GM12878 (cell line): ENCODE measurements around the gene CLIC6.

Experiments
- ATF2 ChIP-seq: IDR thresholded peaks from 2 replicates; pipeline ENCODE4 v1.6.1; 2012; ENCODE audit warnings: low read length, inconsistent platforms
- BACH1 ChIP-seq: fragments of 450-650 bp; IDR thresholded peaks from 2 replicates; pipeline ENCODE4 v1.6.1; 2017; ENCODE audit warnings: mild to moderate bottlenecking, borderline replicate concordance
- BCLAF1 ChIP-seq: fragments of 450-650 bp; IDR thresholded peaks from 2 replicates; pipeline ENCODE4 v1.6.1; 2017; ENCODE audit warnings: antibody characterized with exemption, mild to moderate bottlenecking, moderate library complexity
- CTCF ChIP-seq, 3 experiments: IDR thresholded peaks in 2 of 3; conservative IDR thresholded peaks in 1 of 3; 2 replicates each; pipeline ENCODE4 v1.5.1; 2011; ENCODE audit warnings: low read depth in 3 of 3, low read length in 3 of 3, mild to moderate bottlenecking in 3 of 3, control low read depth in 2 of 3, moderate library complexity in 2 of 3, inconsistent platforms in 1 of 3, mixed read lengths in 1 of 3; ENCODE audit not compliant: control insufficient read depth in 2 of 3, insufficient read depth in 1 of 3; ENCODE audit errors: extremely low read depth in 1 of 3
- EGR1 ChIP-seq, 2 experiments: IDR thresholded peaks; 1 replicate in 1 of 2; 2 replicates in 1 of 2; pipeline ENCODE4 v1.6.1; 2011 to 2012; ENCODE audit warnings: low read depth in 2 of 2, low read length in 2 of 2, borderline replicate concordance in 1 of 2, mild to moderate bottlenecking in 1 of 2, moderate library complexity in 1 of 2
- KAT2A ChIP-seq: conservative IDR thresholded peaks from 2 replicates; pipeline ENCODE4 v1.6.1; 2011; ENCODE audit warnings: low read depth, low read length; ENCODE audit not compliant: control insufficient read depth
- NFIC ChIP-seq: IDR thresholded peaks from 2 replicates; pipeline ENCODE4 v1.6.1; 2012; ENCODE audit warnings: low read depth, mild to moderate bottlenecking, inconsistent platforms, low read length, moderate library complexity
- POLR2A ChIP-seq: IDR thresholded peaks from 2 replicates; pipeline ENCODE4 v1.6.1; 2011; ENCODE audit warnings: low read depth, mild to moderate bottlenecking, low read length
- REST ChIP-seq: IDR thresholded peaks from 2 replicates; pipeline ENCODE4 v1.6.1; 2012; ENCODE audit warnings: mild to moderate bottlenecking, low read depth, low read length
- SIN3A ChIP-seq: IDR thresholded peaks from 2 replicates; pipeline ENCODE4 v1.6.1; 2012; ENCODE audit warnings: low read depth, low read length, improper control_type of control experiment
- SMAD5 ChIP-seq: IDR thresholded peaks from 2 replicates; pipeline ENCODE4 v1.6.1; 2016; ENCODE audit warnings: antibody characterized with exemption, low read depth
- TAF1 ChIP-seq: IDR thresholded peaks from 2 replicates; pipeline ENCODE4 v1.6.1; 2011; ENCODE audit warnings: mild to moderate bottlenecking, low read depth, low read length, borderline replicate concordance
- ZBTB33 ChIP-seq: fragments of 450-650 bp; IDR thresholded peaks from 2 replicates; pipeline ENCODE4 v1.6.1; 2017; ENCODE audit warnings: mild to moderate bottlenecking

- no peak for TF ChIP-seq ATF2
- TF ChIP-seq CTCF (IDR thresholded peaks at IDR 0.05 in 2 of 3, conservative IDR thresholded peaks at IDR 0.05 in 1 of 3; ENCODE audit: control insufficient read depth in 2 of 3, extremely low read depth in 1 of 3, insufficient read depth in 1 of 3, low read depth in 3 of 3, low read length in 3 of 3), result peak; percentile 81 to 91 (median 85)
- no peak for TF ChIP-seq BACH1
- TF ChIP-seq KAT2A, result no peak
- no peak for TF ChIP-seq TAF1
- no peak for TF ChIP-seq NFIC
- no peak for TF ChIP-seq ZBTB33
- no peak for TF ChIP-seq EGR1 (IDR thresholded peaks at IDR 0.05; ENCODE audit: borderline replicate concordance in 1 of 2, low read depth in 2 of 2, low read length in 2 of 2)
- no peak for TF ChIP-seq SIN3A
- no peak for TF ChIP-seq BCLAF1
- no peak for TF ChIP-seq REST
- no peak for TF ChIP-seq SMAD5
- TF ChIP-seq POLR2A, result no peak
Measured at GRCh38 chr21:34745557-34746255, 76.9 kb downstream of the CLIC6 start.
